Mucosa of rectum (tissue), 2 donors: ENCODE data around the gene ASIC2.

Source experiments
- H3K27ac ChIP-seq, 2 donors: one replicate each; pipeline ENCODE4 v1.7.0; 2013; ENCODE audit warnings: inconsistent platforms in 2 of 2, low read depth in 2 of 2, low read length in 2 of 2
- H3K27me3 ChIP-seq, 2 donors: one replicate each; pipeline ENCODE4 v1.7.0; 2013; ENCODE audit warnings: low read length in 2 of 2; ENCODE audit not compliant: control insufficient read depth in 2 of 2, insufficient read depth in 2 of 2
- H3K36me3 ChIP-seq, 2 donors: one replicate each; pipeline ENCODE4 v1.7.0; 2013; ENCODE audit warnings: low read length in 2 of 2; ENCODE audit not compliant: control insufficient read depth in 2 of 2, insufficient read depth in 2 of 2
- H3K4me1 ChIP-seq, 2 donors: one replicate each; pipeline ENCODE4 v1.7.0; 2013; ENCODE audit warnings: low read length in 2 of 2, mild to moderate bottlenecking in 1 of 2; ENCODE audit not compliant: control insufficient read depth in 2 of 2, insufficient read depth in 2 of 2
- H3K4me3 ChIP-seq, 2 donors: one replicate each; pipeline ENCODE4 v1.7.0; 2013; ENCODE audit warnings: low read length in 2 of 2
- H3K9ac ChIP-seq, 2 donors: one replicate each; pipeline ENCODE4 v1.7.0; 2013; ENCODE audit warnings: low read length in 2 of 2, low read depth in 1 of 2, mild to moderate bottlenecking in 1 of 2
- H3K9me3 ChIP-seq, 2 donors: one replicate each; pipeline ENCODE4 v1.7.0; 2013; ENCODE audit warnings: low read length in 2 of 2; ENCODE audit not compliant: control insufficient read depth in 2 of 2
- donor health status: healthy.
- donor health status: Normal muscosa, but diverticular disease.

The ASIC2 gene

DNA sequence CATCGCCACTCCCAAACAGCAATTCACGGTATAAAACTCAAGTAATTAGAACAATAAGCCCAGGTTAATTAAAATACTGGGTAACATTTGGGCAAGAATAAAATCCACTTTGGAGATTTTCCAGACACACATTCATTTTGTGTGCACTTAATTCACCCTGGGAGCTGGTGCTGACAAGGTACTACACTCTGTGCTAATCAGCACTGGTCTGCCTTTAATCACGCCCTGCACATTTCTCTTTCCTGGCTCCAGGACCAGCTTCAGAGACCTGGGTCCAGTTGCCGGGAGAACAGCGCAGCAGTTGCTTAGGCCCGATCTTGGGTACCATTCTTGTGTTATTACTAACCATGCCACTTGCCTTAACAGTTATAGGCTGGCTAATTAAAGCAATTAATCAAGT, 23.7 kb upstream of the ASIC2 start:
- H3K27ac ChIP-seq = no peak overlapping the region
- H3K9me3 ChIP-seq = no peaks in the 10 kb centered on the region
- no peaks in the 10 kb centered on the region for H3K27me3 ChIP-seq
- no peak overlapping the region for H3K9ac ChIP-seq
- no peak overlapping the region for H3K4me3 ChIP-seq
- H3K4me1 ChIP-seq = no peaks in the 10 kb centered on the region
- no peaks in the 10 kb centered on the region for H3K36me3 ChIP-seq

DNA sequence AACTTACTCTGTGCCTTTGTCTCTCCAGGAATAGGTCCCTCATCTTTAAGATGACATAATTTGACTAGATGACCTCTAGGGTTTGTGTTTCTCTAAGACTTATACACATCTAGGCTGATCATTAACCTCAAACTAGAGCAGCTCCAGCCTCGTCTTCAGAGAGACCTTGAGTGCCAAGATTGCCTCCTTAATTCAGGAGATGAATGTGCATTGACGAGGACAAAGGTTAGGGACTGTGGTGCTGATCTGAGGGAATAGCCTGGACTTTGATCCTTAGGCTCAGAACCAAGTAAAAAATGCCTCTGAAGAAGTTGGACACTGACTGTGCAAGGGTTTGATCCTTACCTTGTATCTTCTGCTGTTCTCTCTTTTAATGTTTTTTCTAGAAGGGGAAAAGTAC, 17.2 kb upstream of the ASIC2 start:
- no peak overlapping the region for H3K9ac ChIP-seq
- H3K27me3 ChIP-seq = peaks cover 0 to 4% of the 10 kb centered on the region in 2 donors

DNA sequence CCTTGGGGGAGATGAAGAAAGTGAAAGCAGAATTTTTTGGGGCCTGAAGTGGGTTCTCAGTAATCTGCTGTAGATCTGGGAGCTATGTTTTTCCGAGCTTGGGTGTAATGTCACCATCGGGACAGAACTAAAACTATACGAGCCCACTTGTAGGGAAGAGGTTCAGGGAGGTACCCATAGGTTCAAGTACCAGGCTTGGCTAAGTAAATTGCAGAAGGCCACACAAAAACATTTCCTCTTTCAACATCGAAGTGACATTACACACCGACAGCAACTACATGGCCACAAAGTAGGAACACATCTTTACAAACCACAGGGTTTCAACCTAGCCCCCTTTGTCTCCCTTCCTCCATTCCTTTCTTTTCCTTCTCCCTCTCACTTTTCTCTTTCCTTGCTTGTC, 10.2 kb upstream of the ASIC2 start:
- Histone ChIP-seq H3K4me1 (peaks cover 0 to 3% of the 10 kb centered on the region in 2 donors), H3K9ac (no peak overlapping the region), H3K27me3 (peaks cover 2 to 5% of the 10 kb centered on the region in 2 donors), H3K36me3 (no peaks in the 10 kb centered on the region), H3K9me3 (no peaks in the 10 kb centered on the region), H3K4me3 (no peak overlapping the region), H3K27ac (no peak overlapping the region)

More for the DNA sequence above, 17.2 kb upstream of the ASIC2 start:
- no peaks in the 10 kb centered on the region for H3K36me3 ChIP-seq
- no peak overlapping the region for H3K4me3 ChIP-seq
- no peak overlapping the region for H3K27ac ChIP-seq
- H3K9me3 ChIP-seq = no peaks in the 10 kb centered on the region
- H3K4me1 ChIP-seq = no peaks in the 10 kb centered on the region

DNA sequence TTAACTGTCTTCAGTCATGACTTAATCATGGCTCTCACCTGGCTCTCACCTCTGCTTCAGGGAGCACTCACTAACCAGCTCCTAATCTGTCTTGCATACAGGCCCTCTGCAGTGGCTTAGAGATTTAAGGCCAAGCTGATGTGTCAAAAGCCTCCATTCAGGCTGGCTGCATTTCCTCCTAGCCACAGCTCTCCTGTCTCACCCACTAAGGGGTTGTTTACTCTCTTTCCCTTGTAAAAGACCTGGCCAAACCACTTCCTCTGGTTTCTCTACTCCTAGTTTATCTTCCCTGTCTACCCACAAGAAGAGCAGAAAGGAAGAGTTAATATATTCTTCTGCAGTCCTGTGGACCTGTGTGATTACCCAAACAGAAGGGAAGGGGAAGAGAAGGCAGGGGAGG, 9.3 kb upstream of the ASIC2 start:
- H3K4me1 ChIP-seq = peaks cover 0 to 3% of the 10 kb centered on the region in 2 donors
- no peaks in the 10 kb centered on the region for H3K36me3 ChIP-seq
- H3K4me3 ChIP-seq = no peak overlapping the region
- no peaks in the 10 kb centered on the region for H3K9me3 ChIP-seq
- peaks cover 2 to 5% of the 10 kb centered on the region in 2 donors for H3K27me3 ChIP-seq
- H3K27ac ChIP-seq = no peak overlapping the region
- no peak overlapping the region for H3K9ac ChIP-seq

DNA sequence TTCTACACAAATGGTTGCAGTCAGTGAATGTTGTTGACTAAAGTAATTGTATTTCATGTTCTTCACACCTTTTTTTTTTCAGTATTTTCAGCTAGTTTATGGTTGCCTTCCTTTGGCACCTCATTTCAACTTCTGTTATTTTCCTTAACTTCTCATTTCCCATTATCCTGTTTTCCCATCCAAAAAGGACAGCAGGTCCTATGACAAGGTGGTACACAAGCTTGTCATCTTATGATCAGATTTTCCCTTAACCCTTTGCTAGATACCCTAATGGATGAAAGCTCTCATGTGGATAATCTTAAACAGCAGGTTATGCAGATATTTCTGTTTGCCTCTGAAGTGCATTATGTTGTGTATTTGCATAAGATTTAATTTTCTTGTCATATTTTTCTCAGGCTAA, 7.1 kb upstream of the ASIC2 start:
- Histone ChIP-seq H3K27me3 (peaks cover 2 to 5% of the 10 kb centered on the region in 2 donors), H3K9ac (no peak overlapping the region), H3K4me1 (peaks cover 0 to 3% of the 10 kb centered on the region in 2 donors), H3K9me3 (no peaks in the 10 kb centered on the region), H3K36me3 (no peaks in the 10 kb centered on the region), H3K4me3 (no peak overlapping the region), H3K27ac (no peak overlapping the region)

DNA sequence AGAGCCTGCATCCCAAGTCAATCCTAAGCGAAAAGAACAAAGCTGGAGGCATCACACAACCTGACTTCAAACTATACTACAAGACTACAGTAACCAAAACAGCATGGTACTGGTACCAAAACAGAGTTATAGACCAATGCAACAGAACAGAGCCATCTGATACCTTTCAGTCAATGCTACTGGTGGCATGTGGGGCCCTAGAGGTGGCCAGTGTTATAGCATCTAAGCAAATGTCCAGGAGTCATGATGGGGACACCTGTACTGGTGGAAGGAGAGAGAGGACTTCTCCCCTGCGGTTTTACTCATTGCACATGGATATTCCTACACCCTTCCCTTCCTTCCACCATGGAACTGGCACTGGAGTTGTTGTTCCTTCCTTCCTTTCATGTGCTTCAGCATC, 6.0 kb upstream of the ASIC2 start:
- no peak overlapping the region for H3K9ac ChIP-seq
- H3K9me3 ChIP-seq = no peaks in the 10 kb centered on the region
- peaks cover 7 to 8% of the 10 kb centered on the region in 2 donors for H3K27me3 ChIP-seq
- H3K36me3 ChIP-seq = no peaks in the 10 kb centered on the region
- no peak overlapping the region for H3K4me3 ChIP-seq
- peaks cover 0 to 3% of the 10 kb centered on the region in 2 donors for H3K4me1 ChIP-seq
- H3K27ac ChIP-seq = no peak overlapping the region

DNA sequence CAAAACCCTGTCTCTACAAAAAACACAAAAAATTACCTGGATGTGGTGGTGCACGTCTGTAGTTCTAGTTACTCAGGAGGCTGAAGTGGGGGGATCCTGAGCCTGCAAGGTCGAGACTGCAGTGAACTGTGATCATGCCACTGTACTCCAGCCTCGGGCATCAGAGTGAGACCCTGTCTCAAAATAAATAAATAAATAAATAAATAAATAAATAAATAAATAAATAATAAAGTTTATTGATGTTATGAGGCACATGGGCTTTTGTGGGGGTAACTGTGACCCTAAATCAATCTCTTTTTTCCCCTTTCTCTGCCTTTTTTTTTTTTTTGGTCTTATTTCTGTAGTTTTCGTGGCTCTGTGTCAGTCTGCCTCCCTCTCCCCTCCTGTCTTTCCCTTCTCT, 4.5 kb upstream of the ASIC2 start:
- H3K36me3 ChIP-seq = no peaks in the 10 kb centered on the region
- H3K4me3 ChIP-seq = no peak overlapping the region
- peaks cover 3% of the 10 kb centered on the region in 2 donors for H3K4me1 ChIP-seq
- no peak overlapping the region for H3K27ac ChIP-seq
- no peak overlapping the region for H3K9ac ChIP-seq
- H3K27me3 ChIP-seq = peaks cover 15 to 16% of the 10 kb centered on the region in 2 donors
- H3K9me3 ChIP-seq = no peaks in the 10 kb centered on the region

DNA sequence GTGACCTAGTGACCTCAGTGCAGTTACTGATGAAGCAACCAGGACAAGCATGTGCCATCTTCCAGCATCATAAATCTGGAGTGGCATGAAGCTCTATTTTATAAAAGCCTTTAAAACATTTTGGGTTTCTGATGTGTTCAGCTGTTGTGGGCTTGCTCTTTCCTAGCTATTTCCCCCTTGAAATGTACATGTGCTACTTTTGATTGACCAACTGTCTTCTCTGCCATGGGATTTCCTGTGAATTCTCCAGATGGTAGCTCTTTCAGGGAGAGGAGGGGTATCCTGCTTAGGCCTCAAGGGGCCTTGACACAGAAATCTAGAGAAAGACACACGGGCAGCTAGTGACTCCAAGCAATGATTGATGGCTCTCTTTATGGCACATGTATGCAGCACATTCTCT, 1.9 kb upstream of the ASIC2 start:
- H3K9me3 ChIP-seq = no peaks in the 10 kb centered on the region
- H3K36me3 ChIP-seq = no peaks in the 10 kb centered on the region
- no peak overlapping the region for H3K4me3 ChIP-seq
- H3K27me3 ChIP-seq = peaks cover 16 to 21% of the 10 kb centered on the region in 2 donors
- peaks cover 3 to 7% of the 10 kb centered on the region in 2 donors for H3K4me1 ChIP-seq
- H3K27ac ChIP-seq = no peak overlapping the region
- no peak overlapping the region for H3K9ac ChIP-seq

DNA sequence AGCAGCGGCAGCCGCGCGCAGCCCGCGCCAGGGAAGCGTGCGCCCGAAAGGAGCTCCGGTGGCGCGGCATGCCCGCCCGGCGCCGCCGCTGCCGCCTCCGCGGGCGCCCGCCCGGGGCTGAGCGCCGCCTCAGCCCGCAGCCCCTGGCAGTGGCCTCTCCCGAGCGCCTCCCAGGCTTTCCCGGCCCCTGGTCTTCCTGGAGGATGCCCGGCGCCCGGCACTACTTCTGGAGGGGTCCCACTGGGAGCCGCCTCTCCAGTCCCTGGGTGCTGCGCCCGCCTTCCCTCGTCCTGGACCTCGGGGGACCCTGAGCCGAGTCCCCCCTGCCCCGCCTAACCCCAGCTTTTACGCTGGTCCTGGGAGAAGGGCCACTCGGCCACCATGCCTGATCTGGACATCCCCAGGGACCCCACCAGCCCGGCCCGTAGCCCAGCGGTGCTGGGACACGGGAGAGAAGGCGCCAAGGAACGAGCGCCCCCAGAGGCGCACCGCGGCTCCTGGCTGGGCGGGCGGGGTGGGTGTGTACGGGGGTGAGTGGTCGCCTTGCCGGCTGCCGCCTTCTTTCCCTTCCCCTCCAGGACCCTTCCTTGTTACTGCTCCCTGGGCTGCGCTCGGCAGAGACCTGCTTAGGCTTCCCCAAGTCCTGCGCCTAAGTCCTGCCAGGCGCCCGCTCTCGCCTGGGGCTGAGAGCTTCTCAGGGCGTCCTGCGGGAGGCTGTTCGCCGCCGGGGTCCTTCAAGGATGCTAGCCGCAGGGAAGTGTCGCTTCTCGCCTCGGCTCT, 704 bp downstream of the ASIC2 start:
- H3K4me3 ChIP-seq = peak overlapping the region; percentile 15 to 62
- peak overlapping the region in 1 of 2 donors; percentile 46 for H3K9ac ChIP-seq
- no peaks in the 10 kb centered on the region for H3K9me3 ChIP-seq
- H3K27me3 ChIP-seq = peaks cover 16 to 21% of the 10 kb centered on the region in 2 donors
- H3K27ac ChIP-seq = no peak overlapping the region
- no peaks in the 10 kb centered on the region for H3K36me3 ChIP-seq
- peaks cover 3 to 7% of the 10 kb centered on the region in 2 donors for H3K4me1 ChIP-seq

DNA sequence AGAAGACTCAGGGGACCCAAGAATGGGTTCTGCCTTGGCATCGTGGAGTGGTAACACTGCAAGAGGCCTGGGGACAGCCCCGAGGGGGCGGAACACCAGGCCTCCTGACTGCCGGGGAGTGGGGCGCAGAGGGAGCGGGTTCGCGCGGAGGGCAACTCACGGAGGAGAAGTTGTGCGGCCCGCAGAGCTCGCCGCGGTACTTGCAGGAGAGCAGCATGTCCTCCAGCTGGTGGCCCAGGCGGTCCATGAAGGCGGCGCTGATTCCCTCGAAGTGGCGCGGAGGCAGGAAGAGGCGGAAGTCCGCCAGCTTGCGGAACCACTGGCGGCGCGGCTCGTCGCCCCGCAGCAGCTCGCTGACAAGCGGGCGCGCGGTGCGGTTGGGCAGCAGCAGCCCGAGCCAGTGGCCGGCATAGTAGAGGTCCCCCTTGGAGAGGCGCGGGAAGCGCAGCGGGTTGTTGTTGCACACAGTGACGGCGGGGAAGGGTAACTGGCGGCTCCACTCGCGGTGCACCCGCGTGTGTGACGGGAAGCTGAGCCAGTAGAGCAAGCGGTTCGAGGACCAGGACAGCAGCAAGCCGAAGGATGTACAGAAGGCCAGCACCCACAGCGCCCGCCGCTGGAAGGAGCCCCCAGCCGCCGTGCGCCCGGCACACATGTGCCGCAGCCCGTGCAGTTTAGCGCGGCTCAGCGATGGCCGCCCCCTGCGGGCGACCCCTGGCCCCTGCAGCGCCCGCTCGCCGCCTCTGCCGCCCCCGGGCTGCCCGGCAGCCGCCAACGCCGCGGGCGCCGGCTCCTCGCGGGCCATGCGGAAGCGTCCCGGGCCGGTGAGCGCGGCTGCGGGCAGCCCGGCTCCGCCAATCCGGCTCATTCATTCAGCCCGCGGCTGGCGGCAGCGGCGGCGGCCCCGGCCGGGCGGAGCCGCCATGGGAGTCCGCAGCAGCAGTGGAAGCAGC, 1.6 kb downstream of the ASIC2 start:
- peaks cover 3 to 7% of the 10 kb centered on the region in 2 donors for H3K4me1 ChIP-seq
- peak overlapping the region; percentile 2 to 32 for H3K9ac ChIP-seq
- H3K27ac ChIP-seq = no peak overlapping the region
- no peaks in the 10 kb centered on the region for H3K36me3 ChIP-seq
- H3K4me3 ChIP-seq = peak overlapping the region; percentile 60 to 62
- peaks cover 16 to 21% of the 10 kb centered on the region in 2 donors for H3K27me3 ChIP-seq
- H3K9me3 ChIP-seq = no peaks in the 10 kb centered on the region
